SK-N-SH (cell line): Measurements from ENCODE around the gene HDLBP.

Experiments used
- FOXM1 ChIP-seq: IDR thresholded peaks from 2 replicates; pipeline ENCODE4 v1.4.0; 2012; ENCODE audit warnings: low read depth, mild to moderate bottlenecking
- SMC3 ChIP-seq: IDR thresholded peaks from 2 replicates; pipeline ENCODE4 v1.6.1; 2012; ENCODE audit warnings: low read depth, low read length, improper control_type of control experiment

DNA sequence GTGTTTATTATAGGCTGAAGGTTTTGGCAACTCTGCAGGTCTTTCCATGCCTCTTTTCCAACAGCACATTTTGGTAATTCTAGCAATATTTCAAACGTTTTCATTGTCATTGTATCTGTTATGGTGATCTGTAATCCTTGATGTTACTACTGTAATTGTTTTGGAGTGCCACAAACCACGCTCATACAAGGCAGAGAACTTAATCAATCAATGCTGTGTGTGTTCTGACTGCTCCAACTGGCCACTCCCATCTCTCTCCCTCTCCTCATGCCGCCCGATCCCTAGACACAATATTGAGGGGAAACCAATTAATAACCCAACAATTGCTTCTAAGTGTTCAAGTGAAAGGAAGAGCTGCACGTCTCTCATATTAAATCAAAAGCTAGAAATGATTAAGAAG, 32.9 kb downstream of the HDLBP start:
- TF ChIP-seq FOXM1 (no peak), SMC3 (no peak)
